GM18508 (cell line): Measurements from ENCODE around the gene AHNAK.
"Not testable (repeated sequence)": the region's sequence is repeated elsewhere in the genome, so short reads cannot be mapped to it uniquely, and the experiment has no call there.

Experiments used
- ATAC-seq: cut with Tn5 transposase; IDR thresholded peaks from one replicate; pipeline ENCODE4 v1.9.1; 2021; ENCODE audit warnings: moderate number of reproducible peaks; ENCODE audit not compliant: insufficient read depth, unreplicated experiment

Gene AHNAK

DNA sequence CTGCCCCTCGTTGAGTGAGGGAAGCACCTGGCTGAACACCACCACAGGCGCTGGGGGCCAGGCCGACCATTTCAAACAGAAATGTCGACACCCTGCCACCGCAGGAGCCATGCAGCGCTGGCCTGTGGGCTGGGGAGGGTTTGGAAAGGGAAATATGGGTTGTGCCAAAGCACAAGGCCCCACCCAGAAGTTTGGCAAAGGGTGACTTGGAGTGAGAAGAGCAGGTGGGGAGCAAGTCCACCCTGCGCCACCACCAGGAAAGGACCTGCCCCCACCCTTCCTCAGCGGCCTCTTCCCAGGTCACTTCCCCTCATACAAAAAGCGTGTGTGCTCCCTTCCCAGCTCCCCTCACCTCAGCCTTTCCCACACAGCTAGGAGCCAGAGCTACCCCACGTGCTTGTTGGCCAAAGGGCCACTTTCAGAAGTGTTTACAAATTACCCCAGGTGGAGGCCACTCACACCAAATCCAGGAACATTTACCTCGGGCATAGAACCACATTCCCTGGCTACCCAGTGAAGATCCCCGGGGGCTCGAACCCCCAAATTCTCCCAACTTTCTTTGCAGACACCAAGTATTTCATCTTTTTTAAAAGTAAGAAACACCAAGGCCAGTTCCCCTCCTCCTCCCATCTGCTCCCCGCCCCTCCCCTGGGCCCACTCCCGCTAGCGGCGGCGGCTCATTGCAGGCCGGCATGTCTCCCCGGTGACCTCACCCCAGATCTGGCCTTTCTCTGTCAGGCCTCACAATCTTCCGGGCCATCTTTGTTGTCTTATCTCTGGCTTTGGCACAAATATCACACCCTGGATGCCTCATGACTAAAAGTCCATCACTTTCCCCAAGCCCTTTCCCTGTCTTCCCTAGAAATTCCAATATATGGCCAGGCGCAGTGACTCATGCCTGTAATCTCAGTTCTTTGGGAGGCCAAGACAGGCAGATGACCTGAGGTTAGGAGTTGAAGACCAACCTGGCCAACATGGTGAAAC lies 148.3 kb downstream of the AHNAK start:
- no peak for ATAC-seq

DNA sequence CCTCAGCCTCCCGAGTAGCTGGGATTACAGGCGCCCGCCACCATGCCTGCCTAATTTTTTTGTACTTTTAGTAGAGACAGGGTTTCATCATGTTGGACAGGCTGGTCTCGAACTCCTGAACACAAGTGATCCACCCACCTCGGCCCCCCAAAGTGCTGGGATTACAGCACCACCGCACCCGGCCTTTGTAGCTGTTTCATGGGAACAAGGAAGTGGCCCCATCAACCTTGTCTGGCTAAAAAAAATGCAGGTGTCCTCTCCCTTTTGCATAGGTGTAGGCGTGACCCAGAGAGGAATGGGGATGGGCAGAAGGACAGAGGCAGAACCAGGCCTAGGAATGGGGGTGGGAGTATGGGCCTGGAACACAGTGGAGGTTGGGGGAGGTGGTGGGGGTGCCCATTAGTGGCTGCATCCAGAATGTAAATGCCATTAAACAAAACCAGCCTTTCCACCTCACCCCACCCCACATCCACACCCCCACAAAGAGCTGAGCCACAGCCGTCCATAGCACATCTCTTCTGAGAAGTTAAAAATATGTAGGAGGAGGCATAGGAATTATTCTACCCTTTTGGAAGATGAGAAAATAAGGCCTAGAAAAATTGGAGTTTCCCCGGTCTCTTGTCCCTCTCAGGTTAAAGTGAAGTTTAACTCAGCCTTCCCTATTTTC lies 150.6 kb downstream of the AHNAK start:
- ATAC-seq = no peak

DNA sequence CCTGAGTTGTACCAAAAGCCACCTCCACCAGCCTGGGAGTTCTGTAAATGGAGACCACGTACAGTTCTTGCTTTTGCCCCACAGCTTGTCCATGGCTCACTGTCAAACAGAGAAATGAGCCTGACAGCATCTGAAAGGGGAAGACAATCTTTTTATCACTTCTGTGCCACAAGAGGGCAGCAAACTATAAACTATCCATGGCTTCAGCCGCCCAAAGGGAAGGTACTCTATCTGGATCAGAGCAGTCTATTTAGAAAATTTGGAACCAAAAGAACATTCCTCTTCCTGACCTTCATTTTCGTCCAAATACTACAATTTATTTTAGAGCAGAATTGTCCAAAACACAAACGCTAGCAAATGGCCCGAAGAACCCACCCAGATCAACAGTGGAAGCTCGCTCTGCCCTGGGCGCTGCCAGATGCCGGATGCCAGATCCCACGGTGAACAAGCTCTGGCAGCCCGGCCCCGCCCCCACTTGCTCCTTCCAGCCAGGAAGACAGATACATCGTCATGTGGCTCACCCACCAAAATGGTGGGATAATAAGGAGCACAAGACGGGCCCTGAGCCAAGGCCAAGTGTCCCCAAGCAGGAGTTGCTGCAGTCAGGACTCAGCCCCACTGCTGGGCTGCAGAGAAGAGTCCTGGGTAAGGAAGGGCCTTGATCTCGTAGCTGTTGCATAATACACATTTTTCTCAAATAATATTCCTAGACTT lies 151.6 kb downstream of the AHNAK start:
- ATAC-seq = no peak

DNA sequence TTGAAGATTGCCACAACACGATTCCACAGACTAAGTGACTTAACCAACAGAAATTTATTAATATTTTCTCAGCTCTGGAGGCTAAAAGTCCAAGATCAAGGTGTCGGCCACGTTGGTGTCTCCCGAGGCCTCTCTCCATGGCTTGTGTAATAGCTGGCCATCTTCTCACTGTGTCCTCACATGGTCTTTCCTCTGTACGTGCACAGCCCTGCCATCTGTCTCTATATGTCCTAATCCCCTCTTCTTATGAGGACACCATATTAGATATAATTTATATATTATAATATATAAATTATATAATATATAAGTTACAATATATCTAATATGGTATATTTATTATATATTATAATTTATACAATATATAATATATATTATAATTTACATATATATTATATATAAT lies 152.9 kb downstream of the AHNAK start:
- no peak for ATAC-seq

DNA sequence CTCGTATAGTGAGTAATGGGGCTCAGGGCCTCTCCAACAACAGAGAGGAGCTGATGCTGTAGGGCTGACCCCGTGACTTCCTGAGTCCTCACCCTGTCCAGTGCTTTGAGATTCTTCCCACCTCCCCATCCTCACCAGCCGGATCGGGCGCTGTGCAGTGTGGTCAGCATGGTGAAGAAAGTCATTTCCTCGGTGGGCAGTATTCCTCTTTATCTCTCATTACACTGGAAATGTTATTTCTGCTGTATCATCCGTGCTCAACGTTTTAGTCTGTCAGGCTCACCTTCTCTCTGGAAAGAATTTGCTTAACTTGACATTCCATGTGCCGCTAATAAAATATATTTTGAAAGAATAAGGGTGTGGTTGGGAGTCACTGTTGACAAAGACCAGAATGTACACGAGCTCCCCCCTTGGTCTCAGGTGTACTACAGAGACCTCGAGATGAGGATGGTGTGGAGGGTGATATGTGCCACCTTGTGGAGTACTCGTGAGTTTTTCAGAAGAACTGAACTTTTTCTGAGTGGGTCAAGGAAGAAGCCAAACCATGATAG lies 153.5 kb downstream of the AHNAK start:
- no peak for ATAC-seq

DNA sequence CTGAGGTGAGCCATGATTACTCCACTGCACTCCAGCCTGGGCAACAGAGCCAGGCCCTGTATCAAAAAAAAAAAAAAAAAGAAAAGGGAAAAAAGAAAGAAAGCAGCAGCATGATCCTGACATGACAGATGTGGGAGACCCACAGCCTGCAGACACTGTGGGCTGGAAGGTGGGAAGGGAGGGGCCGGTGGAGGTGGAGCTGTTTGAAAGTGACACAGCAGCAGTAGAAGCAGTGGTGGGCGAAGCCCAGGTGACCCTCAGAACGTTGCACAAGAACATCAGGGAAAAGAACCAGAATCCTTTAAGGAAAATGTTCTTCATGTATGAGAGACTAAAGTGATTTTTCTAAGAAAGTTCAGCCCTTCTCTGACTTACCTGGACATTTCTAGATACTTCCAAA lies 154.1 kb downstream of the AHNAK start:
- ATAC-seq = no peak

DNA sequence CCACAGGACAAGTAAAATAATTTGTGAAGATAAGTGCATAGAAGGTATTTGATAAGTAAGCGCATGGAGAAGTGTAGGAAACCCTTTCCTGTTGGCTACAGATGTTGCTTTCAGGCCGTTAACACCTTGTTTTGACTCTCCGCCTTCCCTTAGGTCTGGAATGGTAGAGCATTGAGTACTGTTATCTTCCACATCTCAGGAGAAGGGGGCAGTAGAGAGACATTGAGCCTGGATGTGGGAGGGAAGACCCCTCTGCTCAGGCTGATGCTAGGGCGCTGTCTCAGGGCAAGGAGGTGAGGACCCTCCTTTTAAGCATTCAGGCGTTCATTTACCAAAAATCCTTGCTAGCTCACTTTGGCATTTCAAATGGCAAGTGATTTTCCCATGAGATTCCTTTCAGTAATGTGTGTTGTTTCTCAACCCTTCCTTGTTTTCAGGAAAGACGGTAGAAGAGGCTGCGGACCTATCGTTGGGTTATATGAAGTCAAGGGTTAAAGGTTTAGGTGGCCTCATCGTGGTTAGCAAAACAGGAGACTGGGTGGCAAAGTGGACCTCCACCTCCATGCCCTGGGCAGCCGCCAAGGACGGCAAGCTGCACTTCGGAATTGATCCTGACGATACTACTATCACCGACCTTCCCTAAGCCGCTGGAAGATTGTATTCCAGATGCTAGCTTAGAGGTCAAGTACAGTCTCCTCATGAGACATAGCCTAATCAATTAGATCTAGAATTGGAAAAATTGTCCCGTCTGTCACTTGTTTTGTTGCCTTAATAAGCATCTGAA lies 154.8 kb downstream of the AHNAK start:
- no peak for ATAC-seq

DNA sequence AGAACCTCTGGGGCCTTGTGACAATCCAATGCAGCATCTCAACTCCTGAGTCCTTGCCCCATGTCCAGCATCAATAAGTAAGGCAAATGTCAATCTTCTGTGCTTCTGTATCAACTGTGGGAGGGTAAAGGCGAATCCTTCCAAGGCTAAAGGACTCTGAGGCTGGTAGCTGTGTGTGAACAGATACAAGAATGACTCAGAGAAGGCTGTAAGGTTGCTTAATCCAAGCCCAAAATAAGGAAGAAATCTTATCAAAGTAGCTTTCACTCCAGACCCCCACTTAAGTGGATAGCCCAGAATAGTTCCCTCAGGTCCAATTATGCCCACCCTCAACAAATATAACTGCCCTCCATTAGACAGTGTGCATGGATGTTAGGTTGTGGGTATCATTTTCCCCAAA lies 155.9 kb downstream of the AHNAK start:
- ATAC-seq = no peak

DNA sequence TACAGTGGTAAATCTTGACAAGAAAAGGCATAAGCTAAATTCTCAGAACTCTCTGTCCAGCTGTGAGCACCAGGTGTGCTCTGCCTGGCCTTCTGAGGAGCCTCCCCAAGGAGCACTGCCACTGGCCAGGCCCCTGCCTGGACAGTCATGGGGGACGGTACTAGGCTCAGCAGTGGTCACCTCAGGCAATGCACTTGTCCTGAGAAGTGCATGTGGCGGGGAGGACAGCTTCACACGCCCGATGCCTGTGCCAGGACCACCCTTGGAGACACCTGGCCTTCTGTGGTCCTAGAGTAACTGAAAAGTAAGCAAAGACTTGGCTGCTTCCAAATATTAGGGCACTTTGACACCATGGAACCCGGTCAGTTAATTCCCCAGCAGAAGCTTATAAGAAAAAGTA lies 156.4 kb downstream of the AHNAK start:
- no peak for ATAC-seq

DNA sequence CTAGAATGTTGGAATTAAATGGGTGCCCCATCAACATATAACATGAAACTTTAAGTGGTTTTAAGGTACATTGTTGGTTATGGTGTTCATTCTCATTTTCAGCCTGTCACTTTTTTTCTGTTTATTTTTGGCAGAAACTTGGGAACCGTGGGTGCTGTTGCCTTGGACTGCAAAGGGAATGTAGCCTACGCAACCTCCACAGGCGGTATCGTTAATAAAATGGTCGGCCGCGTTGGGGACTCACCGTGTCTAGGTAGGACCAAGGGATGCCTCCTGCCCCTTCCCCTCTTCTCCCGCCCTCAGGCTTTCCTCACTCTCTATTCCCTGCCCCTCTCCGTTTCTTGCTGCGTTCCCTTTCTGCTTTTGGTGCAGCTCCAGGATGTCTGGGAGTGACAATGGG lies 157.6 kb downstream of the AHNAK start:
- ATAC-seq = no peak

DNA sequence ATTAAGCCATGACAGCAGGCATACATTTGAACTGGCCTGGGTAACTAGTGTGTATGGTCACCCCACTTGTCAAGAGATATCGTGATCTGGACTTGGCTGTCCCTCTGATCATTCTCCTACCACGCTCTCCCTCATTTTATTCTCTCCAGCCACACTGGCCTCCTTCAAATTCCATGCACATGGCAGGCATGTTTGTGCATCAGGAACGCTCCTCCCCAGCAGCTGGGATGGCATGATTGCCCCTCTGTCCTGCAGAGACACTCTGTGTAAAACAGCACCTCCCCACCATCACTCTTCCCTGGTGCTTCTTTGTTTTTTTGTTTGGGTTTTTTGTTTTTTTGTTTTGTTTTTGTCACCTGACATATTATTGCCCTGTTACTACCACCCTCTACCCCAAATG lies 159.2 kb downstream of the AHNAK start:
- ATAC-seq = no peak

DNA sequence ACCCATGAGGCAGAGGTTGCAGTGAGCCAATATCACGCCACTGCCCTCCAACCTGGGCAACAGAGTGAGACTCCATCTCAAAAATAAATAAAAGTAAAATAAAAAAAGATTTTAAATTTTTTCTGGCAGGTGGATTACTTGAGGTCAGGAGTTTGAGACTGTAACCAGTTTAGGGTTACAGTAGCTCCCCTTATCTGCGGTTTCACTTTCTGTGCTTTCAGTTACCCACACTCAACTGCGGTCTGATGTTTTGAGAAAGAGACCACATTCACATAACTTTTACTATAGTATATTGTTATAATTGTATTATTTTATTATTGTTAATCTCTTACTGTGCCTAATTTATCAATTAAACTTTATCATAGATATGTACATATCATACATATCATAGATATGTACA lies 160.5 kb downstream of the AHNAK start:
- ATAC-seq = not testable (repeated sequence)

DNA sequence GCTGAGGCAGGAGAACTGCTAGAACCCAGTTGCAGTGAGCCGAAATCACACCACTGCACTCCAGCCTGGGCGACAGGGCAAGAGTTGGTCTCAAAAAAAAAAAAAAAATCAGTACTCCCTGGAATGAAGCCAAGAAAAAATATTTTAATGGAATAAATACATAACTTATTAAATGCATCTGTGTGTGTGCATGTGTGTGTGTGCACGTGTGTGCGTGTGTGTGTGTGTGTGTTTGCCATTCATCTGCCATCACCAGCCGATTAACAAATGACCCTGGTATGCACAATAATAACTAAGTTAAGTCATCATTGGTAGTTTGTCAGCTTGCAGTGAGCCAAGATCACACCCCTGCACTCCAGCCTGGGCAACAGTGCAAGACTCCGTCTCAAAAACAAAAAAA lies 162.8 kb downstream of the AHNAK start:
- ATAC-seq = no peak
